HuH-7.5 (cell line): ENCODE results near the gene HPS4.
"Not testable (repeated sequence)": the region's sequence is repeated elsewhere in the genome, so short reads cannot be mapped to it uniquely, and the experiment has no call there.

Experiments used
- DNase-seq: peaks from one replicate; pipeline ENCODE4 v3.0.0; 2011; ENCODE audit warnings: low spot score

HPS4 gene

DNA sequence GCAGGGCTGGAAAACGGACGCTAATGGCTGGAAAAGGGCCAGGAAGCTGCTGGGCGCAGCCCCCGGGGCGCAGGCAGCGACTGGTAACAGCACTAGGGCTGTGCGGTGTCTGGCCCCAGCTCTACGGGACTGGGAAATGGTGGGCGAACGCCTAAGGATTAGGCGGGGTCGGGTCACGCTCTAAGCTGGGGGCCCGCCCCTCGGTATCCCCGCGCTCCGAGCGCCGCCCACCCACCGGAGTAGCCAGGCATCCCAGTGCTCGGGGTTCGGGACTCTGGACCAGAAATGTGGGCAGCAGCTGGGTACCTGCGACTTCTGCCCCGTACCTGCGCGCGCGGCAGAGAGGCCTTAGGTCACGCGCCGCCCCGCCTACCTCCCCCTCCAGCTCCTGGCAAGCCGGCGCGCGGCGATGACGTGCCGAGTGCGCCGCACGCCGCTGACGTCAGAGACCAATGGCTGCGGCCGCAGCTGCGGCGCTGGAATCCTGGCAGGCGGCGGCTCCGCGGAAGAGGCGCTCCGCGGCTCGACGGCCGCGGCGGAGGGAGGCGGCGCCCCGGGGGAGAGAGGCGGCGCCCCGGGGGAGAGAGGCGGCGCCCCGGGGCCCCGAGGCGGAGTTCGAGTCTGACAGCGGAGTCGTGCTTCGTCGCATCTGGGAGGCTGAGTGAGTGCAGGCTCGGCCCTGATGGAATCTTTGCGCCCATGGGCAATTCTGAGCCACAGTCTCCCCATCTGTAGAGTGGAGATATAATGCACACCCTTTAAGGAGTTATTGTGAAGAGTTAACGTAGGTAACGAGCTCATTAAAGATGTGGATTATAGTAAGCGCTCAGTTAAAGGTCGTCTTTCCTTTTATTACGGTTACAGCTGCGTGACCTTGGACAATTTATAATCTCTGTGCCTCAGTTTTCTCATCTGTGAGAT is at the start of gene HPS4, which contains the start of gene SRRD:
Gene HPS4 (minus strand): TSS at position 345 of the 921 bp plus-strand sequence. CDS start 2,021 bp downstream, outside the sequence.
Gene SRRD (plus strand): TSS at position 439 of the 921 bp plus-strand sequence. CDS start 14 bp downstream, at position 453.
- peak; percentile 73 for DNase-seq

DNA sequence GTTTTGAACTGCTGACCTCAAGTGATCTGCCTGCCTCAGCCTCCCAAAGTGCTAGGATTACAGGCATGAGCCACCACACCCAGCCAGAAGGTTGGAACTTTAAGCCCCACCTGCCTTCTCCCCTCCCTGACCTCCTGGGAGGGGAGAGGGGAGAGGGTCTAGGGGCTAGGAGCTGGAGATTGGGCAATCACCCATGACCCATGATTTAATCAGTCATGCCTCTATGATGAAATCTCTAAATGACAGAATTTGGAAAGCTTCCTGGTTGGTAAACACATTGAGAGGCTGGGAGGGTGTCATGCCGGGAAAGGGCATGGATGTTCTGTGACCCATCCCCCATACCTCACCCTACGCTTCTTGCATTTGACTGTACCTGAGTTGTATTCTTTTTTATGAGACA is 45.8 kb upstream of the HPS4 start:
- DNase-seq = peak; percentile 41

DNA sequence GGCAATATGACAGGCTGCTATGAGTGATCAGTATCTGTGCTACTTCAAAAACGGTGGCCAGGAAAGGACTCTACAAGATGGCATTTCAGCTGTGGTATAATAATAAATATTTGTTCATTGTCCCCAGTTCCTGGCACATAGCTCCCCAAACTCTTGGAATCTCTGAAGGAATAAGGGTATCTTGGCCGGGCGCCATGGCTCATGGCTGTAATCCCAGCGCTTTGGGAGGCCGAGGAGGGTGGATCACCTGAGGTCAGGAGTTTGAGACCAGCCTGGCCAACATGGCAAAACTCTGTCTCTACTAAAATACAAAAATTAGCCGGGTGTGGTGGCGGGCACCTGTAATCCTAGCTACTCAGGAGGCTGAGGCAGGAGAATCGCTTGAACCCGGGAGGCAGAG is 44.9 kb upstream of the HPS4 start:
- not testable (repeated sequence) for DNase-seq

DNA sequence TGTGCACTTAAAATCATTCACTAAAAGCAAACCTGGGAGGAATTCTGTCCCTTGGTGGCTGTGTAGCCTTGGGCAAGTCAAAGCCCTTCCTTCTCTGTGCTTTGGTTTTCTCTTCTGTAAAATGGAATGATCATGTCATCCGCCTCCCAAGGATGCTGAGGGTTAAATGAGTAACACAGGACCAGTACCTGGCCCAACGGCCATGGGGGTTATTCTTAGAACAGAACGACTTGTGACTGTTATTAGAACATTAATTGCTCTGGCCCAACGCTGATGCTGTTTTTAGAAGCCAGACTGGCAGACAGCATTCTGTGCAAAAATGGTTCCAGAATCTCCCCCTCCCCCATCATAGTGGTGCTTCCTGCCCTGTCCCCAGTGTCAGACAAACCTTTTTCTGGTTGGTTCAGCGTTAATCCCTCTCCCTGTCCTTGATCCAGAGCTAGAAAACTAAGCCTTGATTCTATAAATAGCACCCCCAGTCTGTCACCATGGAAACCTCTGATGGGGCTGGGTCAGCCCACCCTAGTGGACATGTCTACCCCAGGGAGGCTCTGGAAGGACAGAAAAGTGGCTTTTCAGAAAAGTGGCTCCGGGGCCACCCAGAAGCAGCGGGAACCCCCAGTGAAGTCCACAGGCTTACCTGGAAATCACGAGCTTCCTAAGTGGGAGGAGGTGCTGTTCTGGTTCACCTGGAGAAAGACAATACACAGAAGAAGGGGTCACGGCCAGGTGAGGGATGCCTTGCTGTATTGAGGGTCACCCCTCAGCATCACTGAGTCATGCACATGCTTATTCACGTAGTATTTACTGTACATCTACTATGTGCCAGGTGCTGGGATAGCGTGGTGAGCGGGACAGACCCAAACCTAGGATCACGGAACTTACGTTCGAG is 44.2 kb upstream of the HPS4 start:
- no peak for DNase-seq

DNA sequence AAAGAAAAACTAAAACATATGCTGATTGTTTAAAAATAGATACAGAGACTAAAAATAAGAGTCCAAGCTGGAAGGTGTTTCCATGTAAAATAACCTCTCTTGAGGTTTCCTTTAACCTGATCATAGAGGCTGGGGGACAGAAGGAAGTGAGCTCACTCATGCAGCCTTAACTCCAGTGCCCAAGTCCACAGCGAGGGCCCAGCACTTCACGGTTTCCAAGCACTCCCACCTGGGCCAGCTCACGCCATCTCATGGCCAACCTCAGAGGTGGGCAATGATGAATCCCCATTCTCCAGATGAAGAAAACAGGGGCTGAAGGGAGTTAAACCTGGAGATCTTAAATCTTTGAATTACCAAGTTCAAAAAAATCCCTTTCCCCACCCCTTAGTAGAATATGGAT is 43.6 kb upstream of the HPS4 start:
- no peak for DNase-seq

DNA sequence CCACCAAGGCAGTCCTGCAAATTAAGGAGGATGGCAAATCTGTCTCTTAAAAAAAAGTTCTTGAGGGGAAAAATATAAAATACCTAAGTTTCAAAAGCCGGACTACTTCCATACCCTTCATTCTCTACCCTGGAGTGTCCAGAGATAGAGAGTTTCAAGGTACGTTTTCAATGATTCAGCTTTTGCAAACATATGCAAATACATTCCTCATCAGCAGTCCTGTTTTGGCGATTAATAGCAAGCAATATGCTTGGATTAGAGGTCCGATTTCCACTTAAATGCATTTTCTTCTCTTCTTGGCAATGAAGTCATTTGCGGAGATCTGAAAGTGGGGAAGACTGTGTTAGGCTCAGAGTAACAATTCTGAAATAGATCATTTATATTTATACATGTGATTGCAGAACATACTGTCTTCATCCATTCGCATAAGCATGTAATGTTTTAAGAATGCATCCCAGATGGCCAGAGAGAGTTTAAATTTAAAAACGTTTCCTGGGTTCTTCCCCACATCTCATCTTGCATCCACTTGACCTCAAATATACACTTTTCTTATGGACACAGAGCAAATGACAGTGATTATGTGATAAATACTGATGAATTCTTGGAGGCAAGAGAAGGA is 42.5 kb upstream of the HPS4 start:
- DNase-seq = no peak

DNA sequence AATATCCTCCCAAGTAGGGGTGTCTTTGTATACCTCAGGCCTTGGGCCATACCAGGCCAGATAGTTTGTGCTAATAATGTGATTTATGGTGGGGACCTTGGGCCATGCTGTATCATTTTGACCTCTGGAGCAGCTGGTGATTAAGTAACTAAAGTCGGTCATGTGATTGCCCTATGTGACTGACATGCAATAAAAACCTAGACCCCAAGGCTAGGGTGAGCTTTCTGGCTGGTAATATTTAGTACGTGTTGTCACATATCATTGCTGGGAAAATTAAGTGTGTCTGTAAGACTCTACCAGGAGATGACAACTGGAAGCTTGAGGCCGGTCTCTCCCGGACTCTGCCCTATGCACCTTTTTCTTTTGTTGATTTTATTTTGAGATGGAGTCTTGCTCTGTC is 41.3 kb upstream of the HPS4 start:
- no peak for DNase-seq

DNA sequence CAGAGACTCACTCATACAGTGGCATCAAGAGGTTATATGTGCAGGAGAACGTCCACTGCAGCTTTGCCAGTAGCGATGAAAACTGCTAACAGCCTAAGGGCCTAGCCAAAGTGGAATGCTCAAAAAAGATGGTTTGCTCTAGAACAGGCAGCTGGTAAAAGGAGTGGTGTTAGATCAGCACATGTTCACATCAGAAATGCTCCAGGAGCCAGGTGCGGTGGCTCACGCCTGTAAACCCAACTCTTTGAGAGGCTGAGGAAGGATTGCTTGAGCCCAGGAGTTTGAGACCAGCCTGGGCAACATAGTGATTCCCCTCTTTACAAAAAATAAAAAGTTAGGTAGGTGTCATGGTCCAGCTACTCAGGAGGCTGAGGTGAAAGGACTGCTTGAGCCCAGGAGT is 39.0 kb upstream of the HPS4 start:
- DNase-seq = no peak

DNA sequence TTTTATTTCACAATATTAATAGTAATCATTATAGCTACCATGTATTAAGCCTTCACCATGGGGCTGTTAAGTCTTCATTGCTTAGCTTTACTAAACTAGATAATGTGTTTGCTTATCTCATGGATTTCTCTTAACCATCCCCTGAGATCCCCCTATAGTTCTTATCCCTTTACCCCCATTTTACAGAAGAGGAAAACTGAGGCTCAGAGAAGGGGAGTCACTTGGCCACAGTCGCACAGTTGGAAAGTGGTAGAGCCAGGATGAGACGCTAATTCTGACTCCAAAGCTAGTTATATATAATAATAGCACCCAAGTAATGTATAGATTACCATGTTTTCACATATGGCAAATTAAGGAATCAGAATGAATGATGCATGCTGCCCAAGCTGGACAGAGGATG is 38.4 kb upstream of the HPS4 start:
- DNase-seq = no peak

DNA sequence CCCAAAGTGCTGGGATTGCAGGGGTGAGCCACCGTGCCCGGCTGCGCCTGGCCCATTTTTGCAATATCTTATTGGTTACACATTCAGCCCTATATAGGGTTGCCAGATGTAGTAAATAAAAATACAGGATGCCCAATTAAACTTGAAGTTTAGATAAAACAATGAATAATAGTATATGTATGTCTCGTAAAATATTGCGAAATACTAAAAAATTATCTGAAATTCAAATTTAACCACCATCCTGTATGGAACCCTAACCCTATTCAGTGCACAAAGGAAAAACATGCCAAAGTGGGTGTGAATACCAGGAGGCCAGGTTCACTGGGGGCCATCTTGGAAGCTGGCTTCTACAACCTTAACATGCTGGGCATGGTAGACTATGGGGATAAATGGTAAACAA is 33.8 kb upstream of the HPS4 start:
- no peak for DNase-seq

DNA sequence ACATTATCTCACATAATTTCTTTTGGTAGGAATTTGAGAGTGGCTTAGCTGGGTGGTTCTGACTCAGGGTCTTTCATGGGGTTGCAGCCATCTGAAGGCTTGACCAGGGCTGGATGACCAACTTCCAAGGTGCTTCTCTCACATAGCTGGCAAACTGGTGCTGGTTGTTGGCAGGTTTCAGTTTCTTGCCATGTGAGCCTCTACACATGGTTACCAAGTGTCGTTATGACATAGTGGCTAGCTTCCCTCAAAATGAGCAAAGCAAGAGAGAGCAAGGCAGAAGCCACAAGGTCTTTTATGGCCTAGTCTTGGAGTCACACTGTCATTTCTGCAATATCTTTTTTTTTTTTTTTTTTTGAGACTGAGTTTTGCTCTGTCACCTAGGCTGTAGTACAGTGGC is 32.9 kb upstream of the HPS4 start:
- no peak for DNase-seq

DNA sequence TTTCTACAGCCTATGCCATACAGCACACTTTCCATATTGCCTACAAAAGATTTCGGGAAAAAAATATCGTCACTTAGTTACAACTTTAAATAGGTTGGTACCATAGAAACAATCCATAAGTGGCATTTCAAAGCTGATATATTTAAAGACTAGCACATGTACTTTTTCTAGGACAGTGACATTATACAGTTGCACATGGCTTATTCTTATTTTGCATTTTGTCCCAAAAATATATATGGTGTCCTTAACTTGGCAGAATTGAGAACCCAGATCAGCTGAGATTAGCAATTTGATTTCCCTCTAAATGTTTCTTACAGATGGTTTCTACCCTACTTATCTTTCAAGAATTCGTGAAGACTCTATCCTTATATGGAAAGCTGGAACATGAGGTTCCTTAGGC is 32.3 kb upstream of the HPS4 start:
- DNase-seq = no peak

DNA sequence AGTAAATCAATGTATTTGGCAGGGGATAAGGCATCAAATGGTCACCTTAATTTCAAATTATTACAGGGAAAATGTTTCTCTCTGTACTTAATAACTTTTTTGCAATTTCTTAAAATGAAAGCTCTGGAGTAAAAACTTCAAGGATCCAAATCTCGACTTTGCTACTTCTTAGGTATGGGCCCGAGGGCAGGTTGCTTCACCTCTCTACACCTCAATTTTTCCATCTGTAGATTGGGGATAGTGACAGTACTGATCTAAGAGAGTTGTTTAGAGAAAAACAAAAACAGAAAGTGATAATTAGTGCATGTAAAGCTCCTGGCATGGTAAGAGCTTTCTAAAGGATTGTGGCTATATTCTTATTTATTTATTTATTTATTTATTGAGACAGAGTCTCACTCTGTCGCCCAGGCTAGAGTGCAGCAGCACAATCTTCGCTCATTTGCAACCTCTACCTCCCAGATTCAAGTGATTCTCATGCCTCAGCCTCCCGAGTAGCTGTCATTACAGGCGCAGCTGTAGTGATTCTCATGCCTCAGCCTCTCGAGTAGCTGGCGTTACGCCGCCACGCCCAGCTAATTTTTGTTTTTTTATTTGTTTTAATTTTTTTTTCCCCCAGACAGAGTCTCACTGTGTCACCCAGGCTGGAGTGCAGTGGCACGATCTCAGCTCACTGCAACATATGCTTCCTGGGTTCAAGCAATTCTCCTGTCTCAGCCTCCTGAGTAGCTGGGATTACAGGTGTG is 31.0 kb upstream of the HPS4 start:
- no peak for DNase-seq

DNA sequence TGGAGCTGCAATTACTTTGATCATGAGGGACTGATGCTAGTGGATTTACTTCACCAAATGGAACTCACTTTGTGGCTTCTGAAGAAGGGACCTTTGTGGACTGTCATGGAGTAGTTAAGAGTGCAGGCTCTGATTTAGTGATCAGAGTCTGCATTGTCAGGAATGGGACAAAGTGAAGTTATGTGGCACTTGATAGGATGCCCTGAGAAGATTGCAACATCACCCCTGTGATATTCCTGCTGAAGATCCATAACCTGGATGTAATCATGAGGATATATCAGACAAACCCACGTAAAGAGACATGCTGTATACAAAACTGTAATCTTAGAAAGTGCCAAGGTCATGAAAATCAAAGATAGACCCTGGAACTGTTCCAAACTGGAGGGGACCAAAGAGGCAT is 30.3 kb upstream of the HPS4 start:
- DNase-seq = no peak

DNA sequence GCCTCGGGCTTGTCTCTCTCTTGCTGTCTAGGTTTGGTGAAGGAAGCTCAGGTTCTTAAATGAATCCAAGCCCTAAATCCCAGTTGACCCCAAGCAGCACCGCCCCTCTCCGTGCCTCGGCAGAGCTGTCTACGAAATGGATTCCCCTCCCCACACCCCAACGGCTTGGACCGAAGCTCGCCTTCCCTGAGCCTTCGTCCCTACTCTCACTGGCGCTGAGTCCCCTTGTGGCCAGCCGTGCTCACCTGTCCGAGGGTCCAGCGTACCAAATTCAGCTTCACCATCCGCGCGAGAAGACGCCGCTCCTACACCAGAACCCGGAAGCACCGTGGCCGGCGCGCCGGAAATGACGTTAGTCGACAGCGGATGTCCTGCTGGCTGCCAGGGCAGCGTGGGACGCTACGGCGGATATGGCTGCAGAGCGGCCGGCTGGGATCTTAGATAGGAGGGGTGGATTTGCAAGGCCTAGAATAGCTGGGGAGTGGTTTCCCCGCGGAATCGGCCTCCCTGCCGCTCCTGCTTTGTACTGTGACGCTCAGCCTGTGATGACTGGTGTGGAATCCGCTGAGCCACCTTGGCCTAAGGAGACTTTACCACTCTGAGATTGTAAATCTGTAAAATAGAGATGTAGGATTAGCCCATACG is 28.7 kb upstream of the HPS4 start, which contains the start of gene TFIP11:
Gene TFIP11 (minus strand): TSS at position 325 of the 645 bp plus-strand sequence. CDS start 2,201 bp downstream, outside the sequence.
- DNase-seq = peak; percentile 86

DNA sequence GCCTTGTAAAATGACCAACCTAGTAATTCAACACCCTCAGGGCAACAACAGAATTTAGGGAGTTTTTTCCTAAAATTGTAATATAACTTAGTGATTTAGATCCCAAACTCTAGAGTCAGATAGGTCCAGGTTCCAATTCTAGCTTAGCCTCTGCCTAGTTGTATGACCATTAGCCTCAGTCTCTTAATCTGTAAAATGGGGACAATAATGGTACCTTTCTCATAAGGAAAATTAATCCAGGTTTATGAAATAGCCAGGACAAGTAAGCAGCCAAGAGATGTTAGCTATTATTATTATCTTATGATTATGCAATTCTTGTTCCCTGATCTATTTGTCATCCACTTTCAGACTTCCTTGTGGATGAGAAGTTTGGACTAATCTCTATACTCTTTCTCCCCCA is 24.6 kb upstream of the HPS4 start:
- DNase-seq = no peak

DNA sequence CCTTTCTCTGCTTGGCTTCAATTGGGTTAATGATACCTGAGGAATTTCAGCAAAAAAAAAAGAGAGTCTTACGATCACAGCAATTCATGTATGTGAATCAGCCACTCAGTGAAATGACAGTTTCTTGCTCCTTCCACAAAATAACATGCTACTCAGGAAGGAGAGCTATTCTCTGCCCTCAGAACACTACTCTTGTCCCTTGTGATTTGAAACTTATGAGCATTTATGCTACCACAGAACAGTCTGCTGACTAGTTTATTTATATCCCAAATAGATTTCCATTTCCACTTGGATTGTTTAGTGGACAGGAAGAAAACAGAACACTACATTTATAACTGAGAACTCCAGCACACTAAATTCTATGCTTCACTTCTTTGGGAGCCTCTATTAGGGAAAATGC is 20.2 kb upstream of the HPS4 start:
- no peak for DNase-seq

DNA sequence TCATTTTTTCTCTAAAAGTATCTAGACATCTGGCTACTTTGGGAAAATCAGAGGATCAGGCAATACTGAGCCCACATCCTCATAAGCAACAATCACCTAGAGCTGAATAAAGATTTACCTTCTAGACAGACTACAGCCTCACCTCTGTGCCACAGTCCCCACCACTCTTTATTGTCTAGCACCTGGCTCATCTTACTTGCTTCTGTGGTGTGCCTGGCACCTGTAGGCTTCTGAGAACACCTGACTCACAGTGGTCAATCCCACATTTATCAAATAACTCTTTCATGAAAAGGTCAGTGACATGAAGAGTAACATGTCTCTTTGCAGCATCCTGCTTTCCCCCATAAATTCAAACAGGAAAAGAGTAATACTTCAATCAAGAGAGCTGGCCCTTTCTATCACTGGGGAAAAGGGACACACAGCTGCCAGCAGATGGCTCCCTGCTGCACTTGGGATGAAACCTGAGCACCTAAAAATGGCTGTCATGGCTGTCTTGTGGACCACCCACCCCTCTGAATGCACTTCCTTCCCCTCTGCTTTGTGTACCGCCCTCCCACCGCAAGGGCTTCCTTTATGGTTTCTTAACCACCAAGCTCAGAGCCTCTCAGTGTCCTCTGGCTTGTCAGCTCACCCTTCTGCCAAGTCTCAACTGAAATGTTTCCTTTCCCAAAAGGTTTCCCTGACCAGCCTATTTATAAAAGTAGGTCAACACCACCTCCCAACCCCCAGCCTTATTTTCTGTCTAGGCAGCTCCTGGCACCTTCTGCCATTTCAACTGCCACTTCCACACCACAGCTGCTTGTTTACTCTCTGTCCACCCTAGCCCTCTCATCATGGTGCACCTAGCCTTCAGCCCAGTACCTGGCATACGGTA is 19.3 kb upstream of the HPS4 start:
- no peak for DNase-seq

DNA sequence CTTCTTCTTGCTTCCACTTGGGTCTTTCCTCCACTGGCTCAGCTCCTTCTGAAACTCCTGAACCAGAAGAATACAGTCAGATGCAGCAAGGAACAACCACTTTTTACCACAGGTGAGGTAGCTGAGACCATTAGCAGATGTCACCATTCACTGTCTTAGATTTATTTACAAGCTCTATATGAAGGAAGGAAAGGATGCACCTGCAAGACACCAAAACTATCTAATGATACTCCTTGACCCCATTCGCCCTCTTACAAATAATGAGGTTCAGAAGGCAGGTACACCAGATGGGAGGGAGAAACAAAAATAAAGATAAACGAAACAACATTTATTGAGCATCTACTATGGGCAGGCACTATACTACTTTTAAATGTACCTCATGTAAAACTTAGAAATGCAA is 18.4 kb upstream of the HPS4 start:
- no peak for DNase-seq

DNA sequence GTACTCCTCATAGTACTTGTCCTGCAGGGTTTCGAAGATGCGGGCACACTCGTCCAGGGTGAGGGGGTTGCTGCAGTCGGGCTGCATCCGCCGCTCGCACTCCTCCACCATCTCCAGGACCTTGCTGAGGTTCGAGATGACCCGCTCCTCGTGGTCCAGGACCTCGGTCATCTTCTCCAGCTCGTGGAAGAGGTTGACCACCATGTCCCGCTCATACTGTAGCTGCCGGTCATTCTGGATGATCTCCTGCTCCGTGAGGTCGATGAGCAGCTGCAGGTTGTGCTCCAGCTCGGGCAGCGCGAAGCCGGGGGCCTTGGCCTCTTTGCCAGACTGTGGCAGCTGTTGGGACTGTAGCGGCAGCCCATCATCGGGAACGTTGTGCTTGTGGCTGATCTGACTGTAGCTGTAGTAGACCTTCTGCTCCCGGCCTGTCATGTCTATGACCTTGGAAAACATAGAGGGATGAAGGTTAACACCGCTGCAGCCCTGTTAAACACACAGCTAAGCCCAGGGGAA is 15.7 kb upstream of the HPS4 start:
- no peak for DNase-seq
